HG03108 (cell line): ENCODE measurements around the gene POP7.
"Not testable (repeated sequence)": the region's sequence is repeated elsewhere in the genome, so short reads cannot be mapped to it uniquely, and the experiment has no call there.

ENCODE experiments used
- ATAC-seq: cut with Tn5 transposase; IDR thresholded peaks from one replicate; pipeline ENCODE4 v1.9.1; 2021; ENCODE audit warnings: moderate library complexity; ENCODE audit not compliant: unreplicated experiment

The POP7 gene

GRCh38 chr7:100689230-100690135 is 16.4 kb upstream of the POP7 start:
- no peak for ATAC-seq

GRCh38 chr7:100691676-100692577 is 14.0 kb upstream of the POP7 start:
- peak; percentile 44 for ATAC-seq

- ATAC-seq: no peak
Observed at GRCh38 chr7:100692578-100692961, 13.4 kb upstream of the POP7 start.

- ATAC-seq: peak; percentile 25
Observed at GRCh38 chr7:100693312-100694097, 12.4 kb upstream of the POP7 start.

- peak; percentile 39 for ATAC-seq
Observed at GRCh38 chr7:100694098-100694745, 11.7 kb upstream of the POP7 start, which contains the start of gene GIGYF1. Gene GIGYF1 (minus strand): TSS chr7:100694250. CDS start chr7:100688238, 6,012 bp downstream.

- ATAC-seq: no peak
Observed at GRCh38 chr7:100696123-100696521, 9.8 kb upstream of the POP7 start.

- no peak for ATAC-seq
Observed at GRCh38 chr7:100699018-100699417, 6.9 kb upstream of the POP7 start.

GRCh38 chr7:100701089-100701488 is 4.8 kb upstream of the POP7 start:
- ATAC-seq: not testable (repeated sequence)

GRCh38 chr7:100705320-100705752 is 585 bp upstream of the POP7 start:
- peak; percentile 59 for ATAC-seq

- ATAC-seq: no peak
Observed at GRCh38 chr7:100706672-100707311, 871 bp downstream of the POP7 start.

GRCh38 chr7:100708395-100708794 is 2.5 kb downstream of the POP7 start:
- ATAC-seq: no peak

- ATAC-seq: no peak
Observed at GRCh38 chr7:100710452-100710851, 4.5 kb downstream of the POP7 start.

GRCh38 chr7:100711369-100711768 is 5.4 kb downstream of the POP7 start:
- ATAC-seq: no peak

- no peak for ATAC-seq
Observed at GRCh38 chr7:100714725-100715124, 8.8 kb downstream of the POP7 start.

GRCh38 chr7:100717073-100717472 is 11.2 kb downstream of the POP7 start:
- not testable (repeated sequence) for ATAC-seq

- ATAC-seq: no peak
Observed at GRCh38 chr7:100719523-100720278, 13.8 kb downstream of the POP7 start.

- ATAC-seq: no peak
Observed at GRCh38 chr7:100720279-100720670, 14.4 kb downstream of the POP7 start, which contains the start of gene EPO. Gene EPO (plus strand): TSS chr7:100720468. CDS start chr7:100720981, 513 bp downstream.

- ATAC-seq: no peak
Observed at GRCh38 chr7:100720671-100721504, 15.0 kb downstream of the POP7 start.
